NCI-H146 treated with DMSO at 0.1 percent for 48 hours (cell line): ENCODE results near the gene SSX2IP.

Experiments used
- DNase-seq: peaks from one replicate; lab custom pipeline; 2025; ENCODE audit not compliant: unreplicated experiment; lab: John Stamatoyannopoulos, UW

SSX2IP gene

GRCh38 chr1:84709131-84709530, 18.9 kb upstream of the SSX2IP start:
- no peak for DNase-seq

GRCh38 chr1:84708031-84708430, 17.8 kb upstream of the SSX2IP start:
- DNase-seq: no peak

GRCh38 chr1:84705513-84705912, 15.3 kb upstream of the SSX2IP start:
- DNase-seq: no peak

- DNase-seq: no peak
Measured at GRCh38 chr1:84704872-84705417, 14.7 kb upstream of the SSX2IP start.

GRCh38 chr1:84703431-84703830, 13.2 kb upstream of the SSX2IP start:
- DNase-seq: no peak

- no peak for DNase-seq
Measured at GRCh38 chr1:84702143-84702542, 11.9 kb upstream of the SSX2IP start.

GRCh38 chr1:84701376-84701775, 11.1 kb upstream of the SSX2IP start:
- no peak for DNase-seq

- DNase-seq: no peak
Measured at GRCh38 chr1:84700070-84700469, 9.8 kb upstream of the SSX2IP start.

GRCh38 chr1:84698151-84699110, 8.2 kb upstream of the SSX2IP start:
- DNase-seq: no peak

- DNase-seq: no peak
Measured at GRCh38 chr1:84693785-84694184, 3.5 kb upstream of the SSX2IP start.

GRCh38 chr1:84693005-84693404, 2.7 kb upstream of the SSX2IP start:
- no peak for DNase-seq

- DNase-seq: no peak
Measured at GRCh38 chr1:84692391-84692790, 2.1 kb upstream of the SSX2IP start.

GRCh38 chr1:84691122-84691783, 992 bp upstream of the SSX2IP start:
- DNase-seq: no peak

GRCh38 chr1:84689514-84690396, 506 bp downstream of the SSX2IP start:
- peak; percentile 17 for DNase-seq

GRCh38 chr1:84688463-84689061, 1.7 kb downstream of the SSX2IP start:
- no peak for DNase-seq

- DNase-seq: no peak
Measured at GRCh38 chr1:84687714-84688462, 2.4 kb downstream of the SSX2IP start.

GRCh38 chr1:84686223-84686622, 4.0 kb downstream of the SSX2IP start:
- no peak for DNase-seq

GRCh38 chr1:84683508-84683907, 6.8 kb downstream of the SSX2IP start:
- no peak for DNase-seq

GRCh38 chr1:84682047-84682446, 8.2 kb downstream of the SSX2IP start:
- no peak for DNase-seq
